HCT116 (cell line): Measurements from ENCODE around the gene ATP12A. TPM values are rescaled to one million over a fixed set of nuclear protein-coding genes. Genes with fewer than 3 reads are reported as not detected.

ENCODE experiments used
- ATAC-seq: fragments of 200-7000 bp; cut with Tn5 transposase; 2 replicates; pipeline ENCODE4 v1.9.1; 2020; ENCODE audit warnings: mild to moderate bottlenecking, moderate library complexity
- BruUV-seq: library from RNA; stranded (reverse); fragments of 400-500 nt; replicated peaks from 2 replicates; lab custom pipeline; 2021; lab: Mats Ljungman, UMichigan
- CTCF ChIA-PET: fragments of 300-600 bp; sonication (Branson Sonifier 250); formaldehyde crosslinking; loops from one replicate; lab custom pipeline; 2021; ENCODE audit warnings: antibody characterized with exemption; lab: Charles Lee
- POLR2A ChIA-PET: fragments of 300-600, 350-600 bp; sonication (Branson Sonifier 250); formaldehyde crosslinking; loops from one replicate; lab custom pipeline; 2021; ENCODE audit warnings: antibody characterized with exemption; lab: Charles Lee
- RAD21 ChIA-PET, 2 experiments: fragments of 300-600 bp; sonication (Branson Sonifier 250); formaldehyde crosslinking; loops; one replicate each; lab custom pipeline; 2023; ENCODE audit warnings: low total read pairs in 2 of 2; ENCODE audit not compliant: uncharacterized antibody in 2 of 2, unreplicated experiment in 2 of 2, low non-redundant PET in 1 of 2; lab: Charles Lee
- DNase-seq: peaks from one replicate; pipeline ENCODE4 v3.0.0-alpha.2; 2010; ENCODE audit warnings: low read depth, low spot score
- H2AFZ ChIP-seq: fragments of 200-600 bp; shearing (Covaris generic), sonication (generic); 2 replicates; pipeline ENCODE4 v1.6.1; 2017; ENCODE audit warnings: low read depth, mixed run types, mixed read lengths, antibody characterized with exemption, low read length; ENCODE audit not compliant: poor library complexity, severe bottlenecking
- H3K27ac ChIP-seq: 2 replicates; pipeline ENCODE4 v1.5.1; 2012; ENCODE audit warnings: low read depth, low read length
- H3K27me3 ChIP-seq: fragments of 200-600 bp; sonication (generic); 2 replicates; pipeline ENCODE4 v1.6.1; 2016; ENCODE audit warnings: mixed run types, low read length, mixed read lengths; ENCODE audit not compliant: insufficient read depth
- H3K36me3 ChIP-seq, 2 experiments: fragments of 200-500 bp in 1 of 2; fragments of 200-600 bp in 1 of 2; sonication (Bioruptor generic) in 1 of 2; sonication (generic) in 1 of 2; 2 replicates each; pipeline versions ENCODE4 v1.5.1 to v1.6.1; 2014 to 2016; ENCODE audit warnings: low read length in 2 of 2, inconsistent platforms in 1 of 2, mixed read lengths in 1 of 2, mixed run types in 1 of 2; ENCODE audit not compliant: insufficient read depth in 2 of 2, control insufficient read depth in 1 of 2
- H3K4me1 ChIP-seq, 2 experiments: fragments of 200-600 bp in 1 of 2; sonication (generic) in 1 of 2; 2 replicates each; pipeline versions ENCODE4 v1.5.1 to v1.6.1; 2012 to 2017; ENCODE audit warnings: low read length in 2 of 2, inconsistent platforms in 1 of 2, mild to moderate bottlenecking in 1 of 2, mixed read lengths in 1 of 2, mixed run types in 1 of 2, moderate library complexity in 1 of 2; ENCODE audit not compliant: insufficient read depth in 2 of 2, control insufficient read depth in 1 of 2
- H3K4me2 ChIP-seq: fragments of 200-600 bp; sonication (generic); 2 replicates; pipeline ENCODE4 v1.6.1; 2017; ENCODE audit warnings: mixed run types, low read length, mixed read lengths
- H3K4me3 ChIP-seq, 2 experiments: fragments of 200-600 bp in 1 of 2; sonication (generic) in 1 of 2; replicated peaks in 1 of 2; 2 replicates each; pipeline ENCODE4 v1.5.1; 2011 to 2016; ENCODE audit warnings: low read length in 2 of 2, control low read depth in 1 of 2, low read depth in 1 of 2, mild to moderate bottlenecking in 1 of 2, mixed read lengths in 1 of 2, mixed run types in 1 of 2
- H3K79me2 ChIP-seq: fragments of 200-600 bp; sonication (generic); 2 replicates; pipeline ENCODE4 v1.6.1; 2017; ENCODE audit warnings: mild to moderate bottlenecking, mixed run types, low read length, moderate library complexity, mixed read lengths; ENCODE audit not compliant: insufficient read depth
- H3K9ac ChIP-seq: fragments of 200-600 bp; sonication (generic); 2 replicates; pipeline ENCODE4 v1.6.1; 2016; ENCODE audit warnings: low read length, mixed read lengths
- H3K9me2 ChIP-seq: fragments of 200-600 bp; sonication (generic), shearing (Covaris generic); 2 replicates; pipeline ENCODE4 v1.6.1; 2017; ENCODE audit warnings: mixed run types, mild to moderate bottlenecking, moderate library complexity; ENCODE audit not compliant: insufficient read depth
- H3K9me3 ChIP-seq, 2 experiments: fragments of 200-500 bp in 1 of 2; fragments of 200-600 bp in 1 of 2; sonication (Bioruptor generic) in 1 of 2; sonication (generic) in 1 of 2; 2 replicates each; pipeline ENCODE4 v1.6.1; 2014 to 2017; ENCODE audit warnings: low read length in 2 of 2, mixed read lengths in 2 of 2, inconsistent platforms in 1 of 2, low read depth in 1 of 2, mild to moderate bottlenecking in 1 of 2, mixed run types in 1 of 2, moderate library complexity in 1 of 2; ENCODE audit not compliant: control insufficient read depth in 1 of 2, insufficient read depth in 1 of 2
- H4K20me1 ChIP-seq: fragments of 200-600 bp; sonication (generic), shearing (Covaris generic); 2 replicates; pipeline ENCODE4 v1.6.1; 2017; ENCODE audit warnings: mixed run types, mild to moderate bottlenecking, moderate library complexity; ENCODE audit not compliant: insufficient read depth
- CBX3 ChIP-seq: IDR thresholded peaks from 2 replicates; pipeline ENCODE4 v1.6.1; 2012; ENCODE audit warnings: low read depth
- EGR1 ChIP-seq: IDR thresholded peaks from 2 replicates; pipeline ENCODE4 v1.6.1; 2012; ENCODE audit warnings: low read depth
- ELF1 ChIP-seq: IDR thresholded peaks from 2 replicates; pipeline ENCODE4 v1.6.1; 2012; ENCODE audit warnings: low read depth, borderline replicate concordance
- EZH2 ChIP-seq: fragments of 200-600 bp; sonication (generic); IDR thresholded peaks from 2 replicates; pipeline ENCODE4 v1.6.1; 2017; ENCODE audit warnings: antibody characterized with exemption, mixed run types
- MAX ChIP-seq: IDR thresholded peaks from 2 replicates; pipeline ENCODE4 v1.6.1; 2012
- POLR2A ChIP-seq: IDR thresholded peaks from 2 replicates; pipeline ENCODE4 v1.7.0; 2011; ENCODE audit warnings: borderline replicate concordance; ENCODE audit not compliant: insufficient read depth, insufficient read length; ENCODE audit errors: extremely low read depth
- RAD21 ChIP-seq: IDR thresholded peaks from 2 replicates; pipeline ENCODE4 v1.6.1; 2012; ENCODE audit warnings: low read depth, mild to moderate bottlenecking
- ZNF274 ChIP-seq: fragments of 200-500 bp; sonication (Bioruptor generic); IDR thresholded peaks from 2 replicates; pipeline ENCODE4 v1.6.1; 2014; ENCODE audit warnings: mild to moderate bottlenecking, low read depth, low read length, inconsistent platforms
- intact Hi-C: fragments of 100-400 bp; cut with micrococcal nuclease; formaldehyde crosslinking; loops from 2 replicates; pipeline ENCODE4 v1.10.0; 2022
- total RNA-seq: library from RNA; stranded (reverse); gene quantifications from one replicate; pipeline ENCODE4 v1.2.1, GENCODE V29; 2021; ENCODE audit not compliant: unreplicated experiment
- TF ChIP-seq, protein P1 (sequence below): IDR thresholded peaks from 2 replicates; pipeline ENCODE4 v1.6.1; 2012
- TF ChIP-seq, protein P2 (sequence below), 3 experiments: fragments of 200-600 bp in 1 of 3; sonication (generic) in 1 of 3; IDR thresholded peaks in 2 of 3; conservative IDR thresholded peaks in 1 of 3; 2 replicates each; pipeline ENCODE4 v1.5.1; 2012 to 2017; ENCODE audit warnings: low read depth in 2 of 3, low read length in 2 of 3, antibody characterized with exemption in 1 of 3, borderline replicate concordance in 1 of 3, control low read depth in 1 of 3, mild to moderate bottlenecking in 1 of 3, mixed read lengths in 1 of 3, mixed run types in 1 of 3, moderate library complexity in 1 of 3; ENCODE audit not compliant: insufficient read depth in 1 of 3

ATP12A gene
- total RNA-seq, 1 experiment from 2014 or later = 0.30 TPM

DNA sequence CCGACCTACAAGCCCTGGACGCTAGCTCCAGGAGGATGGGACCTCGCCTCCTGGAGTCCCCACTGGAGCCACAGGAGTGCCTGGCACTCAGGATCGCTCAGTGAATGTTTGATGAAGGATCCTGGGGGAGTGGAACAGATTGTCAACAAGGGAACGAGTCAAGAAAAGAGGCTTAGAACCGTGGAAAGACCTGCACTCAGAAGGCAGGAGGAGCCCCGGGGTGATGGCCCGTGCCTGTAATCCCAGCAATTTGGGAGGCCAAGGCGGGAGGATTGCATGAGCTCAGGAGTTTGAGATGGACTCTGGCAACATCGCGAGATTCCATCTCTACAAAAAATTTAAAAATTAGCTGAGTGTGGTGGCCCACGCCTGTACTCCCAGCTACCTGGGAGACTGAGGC lies 38.9 kb downstream of the ATP12A start:
- Histone ChIP-seq H3K9me2 (no peaks in the 10 kb centered on the region), H3K4me2 (no peak overlapping the region), H3K79me2 (no peaks in the 10 kb centered on the region), H4K20me1 (no peaks in the 10 kb centered on the region), H3K36me3 (no peaks in the 10 kb centered on the region), H3K9me3 (no peaks in the 10 kb centered on the region), H3K27me3 (no peaks in the 10 kb centered on the region), H3K9ac (no peak overlapping the region), H3K27ac (no peak overlapping the region), H3K4me3 (no peak overlapping the region), H3K4me1 (no peaks in the 10 kb centered on the region), H2AFZ (no peak overlapping the region)
- intact Hi-C loops = no loop called here
- BruUV-seq = no TSS peak
- POLR2A ChIA-PET = no interaction called here
- CTCF ChIA-PET = interaction anchor here (0.6 kb wide), 1 partner anchor 12 kb away, joined by 3 read pairs; no protein-coding TSS in a partner anchor
- DNase-seq = no peak
- ATAC-seq = no peak
- RAD21 ChIA-PET = interaction anchor here in 1 of 2 experiments (0.6 kb wide), 1 partner anchor 25 kb away, joined by 3 read pairs; no protein-coding TSS in a partner anchor
- TF ChIP-seq CBX3 (no peak), EGR1 (no peak), RAD21 (no peak), ELF1 (no peak)
- TF ChIP-seq, protein P1, sequence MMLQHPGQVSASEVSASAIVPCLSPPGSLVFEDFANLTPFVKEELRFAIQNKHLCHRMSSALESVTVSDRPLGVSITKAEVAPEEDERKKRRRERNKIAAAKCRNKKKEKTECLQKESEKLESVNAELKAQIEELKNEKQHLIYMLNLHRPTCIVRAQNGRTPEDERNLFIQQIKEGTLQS = no peak
- TF ChIP-seq, all 23 proteins: peak for 0

DNA sequence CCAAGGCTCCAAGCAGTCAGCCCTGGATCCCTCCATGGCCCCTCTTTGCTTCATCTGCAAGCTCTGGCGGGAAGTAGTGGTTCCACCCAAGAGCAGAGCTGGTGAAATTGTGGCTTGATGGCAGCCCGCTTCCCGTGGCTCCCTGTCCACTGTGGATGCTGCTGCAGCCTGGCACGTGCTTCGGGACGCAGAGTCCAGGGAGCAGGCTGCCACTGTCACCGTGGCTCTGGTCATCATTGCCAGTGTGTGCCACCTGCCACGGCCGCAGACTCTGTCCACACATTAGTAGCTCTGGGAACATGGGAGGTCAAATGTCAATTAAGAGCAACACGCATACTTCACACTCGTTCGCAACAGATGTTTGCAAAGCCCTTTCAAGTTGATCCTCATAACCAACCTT lies 43.0 kb downstream of the ATP12A start:
- CTCF ChIA-PET = interaction anchor here (1.3 to 1.5 kb wide), 2 partner anchors 10 to 29 kb away, joined by 3 to 6 read pairs; no protein-coding TSS in a partner anchor
- intact Hi-C loops = no loop called here
- H4K20me1 ChIP-seq = no peaks in the 10 kb centered on the region
- TF ChIP-seq, protein P1 = no peak
- TF ChIP-seq RAD21 (no peak), MAX (no peak), POLR2A (no peak), EZH2 (no peak), ELF1 (no peak), ZNF274 (no peak)
- TF ChIP-seq, protein P2, sequence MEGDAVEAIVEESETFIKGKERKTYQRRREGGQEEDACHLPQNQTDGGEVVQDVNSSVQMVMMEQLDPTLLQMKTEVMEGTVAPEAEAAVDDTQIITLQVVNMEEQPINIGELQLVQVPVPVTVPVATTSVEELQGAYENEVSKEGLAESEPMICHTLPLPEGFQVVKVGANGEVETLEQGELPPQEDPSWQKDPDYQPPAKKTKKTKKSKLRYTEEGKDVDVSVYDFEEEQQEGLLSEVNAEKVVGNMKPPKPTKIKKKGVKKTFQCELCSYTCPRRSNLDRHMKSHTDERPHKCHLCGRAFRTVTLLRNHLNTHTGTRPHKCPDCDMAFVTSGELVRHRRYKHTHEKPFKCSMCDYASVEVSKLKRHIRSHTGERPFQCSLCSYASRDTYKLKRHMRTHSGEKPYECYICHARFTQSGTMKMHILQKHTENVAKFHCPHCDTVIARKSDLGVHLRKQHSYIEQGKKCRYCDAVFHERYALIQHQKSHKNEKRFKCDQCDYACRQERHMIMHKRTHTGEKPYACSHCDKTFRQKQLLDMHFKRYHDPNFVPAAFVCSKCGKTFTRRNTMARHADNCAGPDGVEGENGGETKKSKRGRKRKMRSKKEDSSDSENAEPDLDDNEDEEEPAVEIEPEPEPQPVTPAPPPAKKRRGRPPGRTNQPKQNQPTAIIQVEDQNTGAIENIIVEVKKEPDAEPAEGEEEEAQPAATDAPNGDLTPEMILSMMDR (IDR thresholded peaks at IDR 0.05 in 2 of 3, conservative IDR thresholded peaks at IDR 0.05 in 1 of 3; ENCODE audit: borderline replicate concordance in 1 of 3, insufficient read depth in 1 of 3, low read depth in 2 of 3, low read length in 2 of 3) = no peak
- POLR2A ChIA-PET = no interaction called here
- DNase-seq = no peak
- RAD21 ChIA-PET = no interaction called here
- BruUV-seq = no TSS peak
- no peak for ATAC-seq
- H3K9me3 ChIP-seq = no peaks in the 10 kb centered on the region
- no peak overlapping the region for H2AFZ ChIP-seq
- no peak overlapping the region for H3K4me2 ChIP-seq
- H3K4me1 ChIP-seq = peaks cover 0 to 3% of the 10 kb centered on the region in 2 experiments; a peak in 1 of 4 replicates
- no peaks in the 10 kb centered on the region for H3K36me3 ChIP-seq
- no peaks in the 10 kb centered on the region for H3K79me2 ChIP-seq
- no peak overlapping the region for H3K27ac ChIP-seq
- no peaks in the 10 kb centered on the region for H3K27me3 ChIP-seq
- no peak overlapping the region for H3K4me3 ChIP-seq
- H3K9ac ChIP-seq = no peak overlapping the region
- no peaks in the 10 kb centered on the region for H3K9me2 ChIP-seq
